SW480 (cell line): ENCODE data around the gene DYNC1I1.
A peak's percentile ranks its signal among the peaks of the same experiment; 100 is the strongest.

ENCODE experiments used
- DNase-seq: peaks from one replicate; pipeline ENCODE4 v3.0.0-alpha.2; 2016; ENCODE audit warnings: low spot score

DYNC1I1 gene

DNA sequence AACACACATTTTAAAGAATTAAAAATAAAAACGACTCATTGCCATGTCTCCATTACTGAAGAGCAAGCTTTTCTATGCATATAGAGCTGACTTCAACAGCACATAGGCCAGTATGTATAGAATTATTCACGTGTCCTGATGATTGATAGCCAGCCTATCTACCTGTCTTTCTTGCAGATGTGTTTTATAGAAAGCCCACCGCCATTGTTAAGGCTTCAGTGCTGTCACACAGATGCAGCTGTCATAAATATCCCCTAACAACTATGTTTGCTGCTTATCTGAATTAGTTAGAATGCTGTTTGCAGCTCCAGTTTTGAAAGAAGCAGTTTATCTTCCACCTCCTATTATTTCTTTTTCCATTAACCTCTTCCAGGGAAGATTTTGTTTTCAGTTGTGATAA is 313.6 kb downstream of the DYNC1I1 start:
- no peak for DNase-seq

- no peak for DNase-seq
Measured at GRCh38 chr7:96088579-96088978, 316.2 kb downstream of the DYNC1I1 start.

DNA sequence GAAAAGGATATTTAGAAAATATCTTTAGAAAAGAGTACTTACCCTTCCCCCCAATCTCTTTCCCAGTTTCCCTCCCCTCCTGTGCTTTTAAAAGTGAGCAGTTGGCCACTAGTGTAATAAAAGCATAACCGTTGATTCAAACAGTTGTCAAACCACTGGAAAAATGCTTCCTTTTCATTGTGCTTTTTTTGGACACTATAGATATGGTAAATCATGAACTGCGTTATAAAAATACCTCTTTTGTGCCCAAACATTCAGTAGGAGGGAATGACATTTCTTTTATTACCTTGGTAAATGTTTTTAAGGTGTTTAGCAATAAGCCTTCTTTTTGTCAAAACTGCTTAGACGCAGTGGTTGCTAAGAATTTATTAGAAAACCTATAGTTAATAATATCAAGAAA is 317.2 kb downstream of the DYNC1I1 start:
- no peak for DNase-seq

GRCh38 chr7:96090756-96091155 is 318.4 kb downstream of the DYNC1I1 start:
- DNase-seq, result no peak

DNA sequence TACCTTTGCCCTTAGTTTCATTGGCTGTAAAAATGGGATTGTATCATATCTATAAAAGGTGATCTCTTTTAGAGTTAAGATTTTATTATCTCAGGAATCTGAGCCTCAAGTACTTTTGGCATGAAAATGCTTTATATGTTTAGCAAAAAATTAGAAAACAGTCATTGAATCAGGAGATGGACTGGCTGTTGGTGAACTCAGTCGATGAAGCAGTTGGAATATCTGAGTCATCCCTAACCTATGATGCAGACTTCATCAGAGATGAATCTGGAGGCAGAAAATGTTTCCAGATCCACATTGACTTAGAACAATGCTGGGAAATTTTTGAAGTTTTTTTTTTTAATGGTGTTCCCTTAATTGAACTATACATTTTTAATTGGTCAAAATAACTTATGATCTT is 321.1 kb downstream of the DYNC1I1 start:
- peak; percentile 22 for DNase-seq

- DNase-seq, result no peak
Measured at GRCh38 chr7:96097835-96098234, 325.5 kb downstream of the DYNC1I1 start.

DNA sequence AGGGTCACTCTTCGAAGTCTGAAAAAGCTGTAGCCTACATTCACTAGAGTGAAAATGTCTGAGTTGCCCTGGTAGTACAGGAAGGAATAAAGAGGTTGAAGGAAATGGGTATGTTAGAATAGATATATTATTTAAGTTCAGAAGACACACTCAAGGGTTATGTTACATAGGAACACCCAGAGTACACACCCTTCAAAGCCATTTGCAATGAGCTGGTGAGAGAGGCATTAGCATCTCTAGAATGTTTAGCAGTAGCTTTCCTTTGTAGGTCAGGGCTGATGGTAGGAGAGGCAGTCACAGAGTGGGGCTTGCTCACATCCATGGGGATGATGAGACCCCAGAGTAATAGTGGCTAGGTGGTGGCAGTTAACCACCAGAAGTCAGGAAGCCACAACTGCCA is 328.4 kb downstream of the DYNC1I1 start:
- peak; percentile 34 for DNase-seq

- DNase-seq, result no peak
Measured at GRCh38 chr7:96102096-96102811, 329.9 kb downstream of the DYNC1I1 start.

DNA sequence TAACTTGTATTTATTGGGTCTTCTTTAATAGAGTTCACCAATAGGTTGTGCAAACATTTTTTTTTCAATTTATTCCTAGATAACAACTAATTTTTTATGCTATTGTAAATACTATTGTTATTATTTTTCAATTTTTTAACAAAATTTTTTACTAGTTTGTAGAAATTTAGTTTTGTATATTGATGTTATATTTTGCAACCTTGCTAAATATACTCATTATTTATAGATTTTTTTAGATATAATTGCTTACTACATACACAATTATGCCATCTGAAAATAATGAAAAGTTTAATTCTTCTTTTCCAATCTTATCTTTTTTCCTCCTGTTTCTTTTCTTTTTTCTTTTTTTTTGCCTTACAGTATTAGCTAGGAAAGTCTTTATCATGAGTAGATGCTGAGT is 332.6 kb downstream of the DYNC1I1 start:
- DNase-seq, result no peak

GRCh38 chr7:96111405-96111804 is 339.1 kb downstream of the DYNC1I1 start:
- DNase-seq, result no peak

DNA sequence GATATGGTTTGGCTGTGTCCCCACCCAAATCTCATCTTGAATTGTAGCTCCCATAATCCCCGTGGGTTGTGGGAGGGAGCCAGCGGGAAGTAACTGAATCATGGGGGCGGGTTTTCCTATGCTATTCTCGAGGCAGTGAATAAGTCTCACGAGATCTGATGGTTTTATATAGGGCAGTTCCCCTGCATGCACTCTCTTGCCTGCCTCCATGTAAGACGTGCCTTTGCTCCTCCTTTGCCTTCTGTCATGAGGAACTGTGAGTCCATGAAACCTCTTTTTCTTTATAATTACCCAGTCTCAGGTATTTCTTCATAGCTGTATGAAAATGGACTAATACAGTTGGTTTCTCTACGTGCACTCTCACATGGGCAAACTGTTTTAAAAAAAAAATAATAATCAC is 341.8 kb downstream of the DYNC1I1 start:
- no peak for DNase-seq

DNA sequence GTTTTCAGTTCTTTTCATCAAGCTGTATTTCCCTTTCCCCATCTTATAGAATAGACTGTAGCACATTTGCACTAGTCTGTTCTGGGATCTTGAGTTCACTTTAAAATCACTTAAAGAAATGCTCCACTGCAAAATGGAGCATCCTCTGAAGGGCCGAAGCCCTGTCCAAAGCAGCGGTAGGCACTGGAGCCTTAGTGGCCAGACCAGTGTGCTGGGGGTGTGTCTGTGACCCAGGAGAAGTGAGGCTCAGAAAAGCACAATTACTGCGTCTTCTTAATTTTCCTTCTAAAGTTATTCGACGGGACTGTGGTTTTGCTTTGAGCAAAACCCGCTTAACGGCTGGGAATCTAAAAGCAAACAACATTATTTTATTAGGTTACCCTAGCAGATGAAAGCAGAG is 343.8 kb downstream of the DYNC1I1 start:
- no peak for DNase-seq

DNA sequence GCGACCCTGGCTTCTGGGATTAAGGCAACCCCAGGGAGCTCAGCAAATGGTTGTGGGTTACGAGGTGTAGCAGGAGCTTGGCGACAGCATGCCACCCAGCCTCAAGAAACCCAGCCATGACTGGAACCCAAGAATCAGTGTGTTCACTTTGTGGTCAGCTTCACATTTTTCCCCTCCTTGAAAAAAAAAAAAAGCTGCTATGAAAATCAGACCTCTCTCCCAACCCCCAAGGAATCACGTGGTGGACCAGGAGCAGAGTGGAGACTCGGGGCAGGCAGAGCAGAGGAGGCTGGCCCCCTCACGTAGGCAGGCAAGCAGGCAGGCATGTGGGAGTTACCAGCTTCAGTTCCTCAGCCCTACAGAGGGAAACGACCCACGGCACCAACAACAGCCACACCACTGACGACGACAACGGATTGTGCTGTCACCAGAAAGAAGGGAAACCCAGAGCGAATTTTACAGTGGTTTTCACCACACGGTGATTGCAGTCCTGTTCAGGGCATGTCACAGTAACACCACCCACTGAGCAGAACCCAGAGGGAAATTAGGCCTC is 346.2 kb downstream of the DYNC1I1 start:
- DNase-seq, result no peak

GRCh38 chr7:96120445-96121225 is 348.3 kb downstream of the DYNC1I1 start:
- DNase-seq, result no peak

- DNase-seq, result no peak
Measured at GRCh38 chr7:96121752-96122151, 349.4 kb downstream of the DYNC1I1 start.

DNA sequence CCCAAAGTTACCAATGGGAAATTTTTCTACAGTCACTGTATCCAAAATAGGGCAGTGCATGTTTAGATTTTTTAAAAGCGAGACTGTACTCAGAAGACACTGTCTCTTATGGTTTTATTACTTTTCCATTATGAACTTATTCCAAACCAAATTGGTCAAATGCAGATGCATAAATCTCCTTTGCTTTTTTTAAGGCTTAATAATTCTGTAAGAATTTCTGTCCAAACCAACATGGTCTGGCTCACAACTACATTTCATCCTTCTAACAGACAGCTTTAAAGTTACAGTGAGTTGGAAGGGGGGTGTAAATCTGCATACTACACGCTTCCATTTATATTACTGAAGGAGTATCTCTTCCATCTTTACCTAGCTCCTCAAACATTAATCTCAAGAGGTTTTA is 350.4 kb downstream of the DYNC1I1 start:
- DNase-seq, result no peak

DNA sequence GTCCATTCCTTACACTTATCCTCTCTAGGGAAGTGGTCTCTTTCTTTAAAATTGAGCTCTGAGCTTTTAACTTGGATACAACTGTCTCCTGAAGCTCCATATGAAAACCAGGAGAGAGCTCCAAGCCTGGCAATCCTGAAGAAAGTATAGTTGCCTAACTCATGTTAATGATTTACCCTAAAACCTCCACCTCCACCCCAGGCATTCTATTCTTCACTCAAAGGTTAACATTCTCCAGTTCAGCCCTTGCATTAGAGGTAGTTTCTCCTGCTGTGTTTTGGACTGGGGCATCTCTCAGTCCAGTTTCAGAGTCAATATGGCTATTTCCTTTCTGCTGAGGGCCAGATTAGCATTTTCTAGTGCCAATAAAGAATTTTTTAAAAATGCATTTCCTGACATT is 354.0 kb downstream of the DYNC1I1 start:
- DNase-seq, result no peak

DNA sequence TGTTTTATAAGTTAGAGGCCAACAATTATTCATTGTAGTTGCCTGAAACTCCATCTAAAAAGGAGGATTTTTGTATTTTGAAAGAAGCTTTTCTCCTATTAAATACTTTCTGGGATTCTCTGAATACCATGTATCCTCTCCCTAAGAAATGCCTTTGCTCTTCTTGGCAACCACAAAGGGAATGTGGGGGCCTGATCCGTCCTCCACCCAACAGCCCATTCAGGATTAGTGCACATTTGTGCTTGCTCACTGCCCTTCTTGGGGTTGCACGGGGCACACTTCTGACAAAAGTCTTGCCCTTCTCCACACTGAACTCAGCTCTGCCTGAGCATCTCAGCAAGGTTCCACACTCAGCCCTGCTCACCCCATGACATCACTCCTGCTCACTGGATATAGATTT is 355.4 kb downstream of the DYNC1I1 start:
- no peak for DNase-seq

GRCh38 chr7:96131525-96131924 is 359.2 kb downstream of the DYNC1I1 start:
- peak; percentile 18 for DNase-seq

GRCh38 chr7:96135241-96135640 is 362.9 kb downstream of the DYNC1I1 start:
- no peak for DNase-seq

DNA sequence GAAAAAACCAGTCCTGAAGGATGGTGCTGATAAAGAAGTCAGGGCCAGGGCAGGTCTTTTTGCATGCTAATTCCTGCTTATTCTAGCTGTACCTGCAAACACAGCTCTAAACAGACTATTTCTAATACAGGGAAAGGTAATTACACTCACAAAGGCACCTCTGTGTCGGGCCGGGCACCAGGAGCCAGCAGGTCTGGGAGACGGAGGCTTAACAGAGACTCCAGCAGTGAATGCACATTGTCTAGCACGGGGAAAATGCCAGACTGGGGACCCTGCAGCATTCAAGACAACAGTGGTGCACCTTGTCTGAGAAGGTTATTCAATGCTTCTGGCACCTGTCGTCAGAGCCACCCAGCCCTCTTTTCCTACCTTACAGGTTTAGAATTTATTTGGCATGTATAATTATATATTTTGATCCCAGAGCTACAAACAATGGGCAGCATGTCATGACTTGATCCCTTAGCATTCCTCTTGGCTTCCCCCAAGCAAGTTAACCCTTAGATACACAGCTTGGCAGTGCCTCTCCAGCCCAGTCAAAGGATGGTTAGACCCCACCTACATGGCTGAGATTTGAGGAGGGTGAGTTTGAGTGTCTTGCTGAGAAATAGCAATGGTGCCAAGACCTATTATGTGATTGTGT is 364.4 kb downstream of the DYNC1I1 start:
- DNase-seq, result no peak

- no peak for DNase-seq
Measured at GRCh38 chr7:96143495-96144259, 371.3 kb downstream of the DYNC1I1 start.
